ENCODE results near the gene TSPAN18.

The TSPAN18 gene

DNA sequence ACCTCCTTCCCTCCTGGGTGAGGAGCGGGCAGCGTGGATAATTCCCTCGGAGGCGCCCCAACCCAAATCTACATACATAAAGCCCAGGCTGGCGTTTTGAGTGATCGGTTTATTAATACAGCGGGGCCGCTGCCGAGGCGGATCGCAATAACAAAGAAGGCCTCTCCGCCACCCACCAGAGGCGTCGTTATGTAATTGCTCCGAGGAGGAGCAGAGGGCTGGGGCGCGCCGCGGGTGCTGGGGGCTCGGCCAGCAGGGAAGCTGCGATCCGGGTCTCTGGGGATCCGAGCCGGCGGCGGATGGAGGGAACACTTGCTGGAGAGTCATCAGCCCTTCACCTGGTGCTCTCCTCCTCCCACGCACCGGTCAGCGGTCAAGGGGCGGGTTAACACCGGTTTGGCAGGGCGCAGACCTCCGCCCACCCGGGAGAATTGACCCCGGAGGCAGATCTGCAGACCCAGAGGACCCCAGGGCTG is 230.3 kb downstream of the TSPAN18 start:
- no peak for DNase-seq (ENCODE audit: low read depth in 2 of 2)

DNA sequence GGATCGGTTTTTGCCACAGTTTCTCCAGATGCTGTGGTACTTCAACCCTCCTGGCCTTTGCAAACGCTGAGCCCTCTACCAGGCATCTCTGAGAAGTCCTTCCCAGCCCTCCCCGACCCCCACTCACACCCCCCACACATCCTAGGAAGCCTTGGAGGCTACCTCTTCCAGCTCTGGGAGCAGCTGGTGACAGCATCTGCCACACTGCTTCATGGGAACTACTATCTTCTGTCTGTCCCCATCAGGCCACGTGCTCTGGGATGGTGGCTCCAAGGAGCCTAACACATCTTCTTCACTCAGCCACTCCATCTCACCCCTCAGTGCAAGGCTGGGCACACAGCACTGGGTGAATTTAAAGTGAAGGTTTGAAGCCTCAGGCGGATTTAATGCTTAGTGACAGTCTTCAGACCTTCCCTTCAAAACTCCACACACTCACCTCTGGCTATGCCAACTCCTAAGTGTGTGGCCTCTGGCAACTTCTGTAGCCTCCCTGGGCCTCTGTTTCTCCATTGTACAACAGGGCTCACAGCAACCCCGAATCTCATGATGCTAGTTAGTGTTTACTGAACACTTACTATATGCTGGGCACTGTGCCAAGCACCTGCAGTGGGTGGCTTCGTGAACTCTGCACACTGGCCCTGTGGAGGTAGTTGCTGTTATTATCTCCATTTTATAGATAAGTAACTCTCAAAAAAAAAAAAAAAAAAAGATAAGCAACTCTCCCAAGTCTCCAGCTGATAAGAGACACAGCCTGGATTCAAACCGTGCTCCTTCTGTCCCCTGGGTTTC is 231.2 kb downstream of the TSPAN18 start:
- DNase-seq (ENCODE audit: low read depth in 2 of 2): no peak

DNA sequence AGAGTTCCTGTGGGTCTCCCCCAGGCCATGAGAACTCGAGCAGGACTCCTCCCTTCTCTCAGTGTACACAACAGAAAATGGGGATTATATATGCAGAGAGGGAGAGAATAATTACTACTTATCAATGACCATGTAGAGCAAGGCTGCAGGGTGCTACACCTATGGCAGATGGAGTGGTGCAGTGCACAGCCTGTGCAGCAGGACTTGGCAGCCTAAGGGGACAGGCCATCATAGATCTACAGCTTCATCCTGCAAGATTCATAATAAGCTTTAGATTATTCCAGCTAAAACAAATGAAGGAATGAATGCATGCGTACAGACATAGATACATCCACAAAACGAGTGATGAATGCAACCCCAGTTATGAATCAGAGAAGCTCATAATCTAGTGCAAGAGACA is 232.3 kb downstream of the TSPAN18 start:
- DNase-seq (ENCODE audit: low read depth in 2 of 2): no peak

DNA sequence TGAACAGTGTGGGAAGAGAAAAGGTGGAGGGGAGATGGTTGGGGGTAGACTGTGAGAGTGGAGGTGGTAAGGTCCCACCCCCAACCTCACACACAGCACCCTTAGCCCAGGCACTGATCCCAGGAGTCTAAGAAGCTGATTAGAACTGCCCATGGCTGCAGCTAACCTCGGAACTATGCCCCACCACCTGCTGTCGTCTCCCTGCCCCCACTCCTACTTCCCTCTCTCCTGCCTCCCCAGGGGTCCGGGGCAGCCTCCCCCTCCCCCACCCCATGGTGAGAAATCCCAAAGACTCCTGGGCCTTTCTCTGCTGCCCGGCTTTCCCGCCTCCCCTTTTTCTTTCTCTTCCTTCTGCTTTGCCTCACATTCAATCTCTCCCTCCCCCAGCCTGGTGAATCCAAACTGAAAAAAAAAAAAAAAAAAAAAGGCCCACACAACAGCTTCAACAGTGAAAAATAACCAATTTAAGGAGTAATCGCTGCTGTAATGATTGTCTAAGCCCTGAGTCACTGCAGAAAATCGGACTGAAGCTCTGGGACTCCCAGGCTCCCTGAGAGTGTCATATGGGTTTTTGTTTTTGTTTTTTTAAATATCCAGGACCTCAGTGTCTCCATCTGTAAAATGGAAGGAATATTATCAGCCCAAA is 233.6 kb downstream of the TSPAN18 start:
- DNase-seq (ENCODE audit: low read depth in 2 of 2): no peak

DNA sequence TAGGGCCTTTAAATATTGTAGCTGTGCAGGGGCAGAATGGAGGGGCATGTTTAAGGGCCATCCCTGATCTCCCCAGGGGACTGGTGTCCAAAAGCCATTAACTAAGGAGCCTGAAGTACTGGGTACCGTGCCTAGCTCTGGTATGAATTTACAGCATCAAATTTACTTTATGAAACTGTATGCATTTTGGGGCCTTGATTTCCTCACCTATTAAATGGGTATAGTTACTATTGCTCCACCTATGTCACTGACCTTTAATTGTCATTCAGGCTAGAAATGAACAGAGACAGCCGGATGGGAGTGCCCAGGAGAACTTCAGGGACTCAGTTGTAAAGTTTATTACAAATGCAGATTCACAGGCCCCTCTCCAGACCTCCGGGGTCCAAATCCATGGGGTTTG is 235.7 kb downstream of the TSPAN18 start:
- DNase-seq (ENCODE audit: low read depth in 2 of 2): no peak

DNA sequence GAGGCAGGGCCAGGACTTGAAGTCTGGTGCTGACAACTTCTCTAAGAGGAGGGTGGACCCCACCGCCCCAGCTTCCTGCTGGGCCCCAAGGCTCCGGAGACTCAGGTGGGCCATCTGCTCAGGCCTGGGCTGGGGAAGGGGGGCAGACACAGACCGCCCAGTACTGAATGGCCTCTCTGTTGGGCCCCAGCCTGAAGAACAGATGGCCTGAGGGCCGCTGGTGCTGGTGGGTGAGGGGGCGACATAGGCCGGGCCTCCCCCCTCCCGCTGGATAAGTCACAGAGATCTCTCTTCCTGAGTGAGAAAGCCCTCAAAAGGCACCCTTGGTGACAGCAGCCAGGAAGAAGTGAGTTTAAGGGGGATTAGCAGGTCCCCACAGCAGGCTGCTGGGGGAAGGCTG is 236.4 kb downstream of the TSPAN18 start:
- DNase-seq (ENCODE audit: low read depth in 2 of 2): no peak

DNA sequence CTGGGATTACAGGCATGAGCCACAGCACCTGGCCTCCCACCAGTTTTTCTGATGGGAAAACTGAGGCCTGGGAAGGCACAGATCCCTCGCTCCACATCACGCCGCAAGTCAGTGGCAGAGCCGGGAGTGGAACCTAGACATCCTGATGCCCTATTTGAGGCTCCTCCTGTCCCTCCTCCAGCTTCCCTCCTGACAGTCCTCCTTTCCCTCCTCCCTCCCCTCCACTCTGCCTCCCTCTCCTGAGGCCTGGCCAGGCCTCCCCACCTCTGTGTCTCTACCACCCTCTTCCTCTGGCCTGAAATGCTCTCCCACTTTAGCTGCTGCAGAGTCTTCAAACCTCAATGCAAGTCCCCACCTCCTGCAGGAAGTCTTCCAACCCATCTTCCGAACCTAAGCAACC is 237.2 kb downstream of the TSPAN18 start:
- DNase-seq (ENCODE audit: low read depth in 2 of 2): no peak

DNA sequence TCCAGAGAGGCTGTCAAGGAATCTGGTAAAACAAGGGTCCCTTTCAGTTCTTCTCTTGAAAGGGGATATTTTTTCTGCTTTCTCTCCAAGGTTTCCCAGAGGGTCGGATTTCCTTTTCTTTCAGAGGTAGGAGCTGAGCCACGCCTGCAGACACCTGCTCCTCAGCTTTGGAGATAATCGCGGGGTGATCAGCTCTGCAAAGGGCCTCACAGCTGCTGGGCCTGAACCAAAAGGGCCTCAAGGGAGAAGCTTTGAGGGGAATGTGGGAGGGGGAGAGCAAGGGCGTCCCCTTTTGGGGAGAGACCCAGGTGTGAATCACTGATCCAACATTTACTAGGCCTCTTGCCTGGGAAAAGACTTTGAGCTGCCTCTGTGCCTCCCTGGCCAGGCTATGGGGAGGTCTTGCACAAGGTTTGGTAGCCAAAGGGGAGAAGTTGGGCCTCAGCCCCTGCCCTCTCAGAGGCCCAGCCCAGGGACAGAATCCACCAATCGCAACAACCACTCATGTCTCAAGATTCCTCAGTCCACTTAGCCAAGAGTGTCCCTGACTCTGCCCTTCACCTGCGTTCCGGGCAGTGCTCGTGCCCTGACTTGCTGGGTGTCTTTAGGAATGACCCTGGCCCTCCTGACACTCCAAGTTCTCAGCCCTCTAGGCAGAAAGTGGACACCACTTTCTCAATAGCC is 237.9 kb downstream of the TSPAN18 start:
- no peak for DNase-seq (ENCODE audit: low read depth in 2 of 2)

DNA sequence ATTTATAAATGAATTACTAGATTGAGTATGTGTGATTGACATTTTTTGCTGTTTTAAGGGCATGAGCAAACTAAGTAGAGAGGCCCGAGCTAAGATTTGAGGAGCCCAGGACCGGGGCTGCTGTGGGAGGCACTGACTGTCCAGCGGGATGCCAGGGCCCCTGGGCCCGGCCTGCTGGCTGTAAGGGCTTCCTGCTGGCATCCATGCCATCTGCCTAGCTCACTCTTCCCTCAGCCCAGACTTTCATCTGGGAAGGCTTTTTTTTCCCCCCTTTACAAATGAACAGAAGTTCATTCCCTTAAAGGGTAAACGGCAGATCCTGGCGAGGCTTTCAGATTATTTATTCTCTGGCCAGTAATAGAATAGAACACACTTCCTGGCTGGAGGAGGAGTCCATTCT is 239.9 kb downstream of the TSPAN18 start:
- DNase-seq (ENCODE audit: low read depth in 2 of 2): no peak

DNA sequence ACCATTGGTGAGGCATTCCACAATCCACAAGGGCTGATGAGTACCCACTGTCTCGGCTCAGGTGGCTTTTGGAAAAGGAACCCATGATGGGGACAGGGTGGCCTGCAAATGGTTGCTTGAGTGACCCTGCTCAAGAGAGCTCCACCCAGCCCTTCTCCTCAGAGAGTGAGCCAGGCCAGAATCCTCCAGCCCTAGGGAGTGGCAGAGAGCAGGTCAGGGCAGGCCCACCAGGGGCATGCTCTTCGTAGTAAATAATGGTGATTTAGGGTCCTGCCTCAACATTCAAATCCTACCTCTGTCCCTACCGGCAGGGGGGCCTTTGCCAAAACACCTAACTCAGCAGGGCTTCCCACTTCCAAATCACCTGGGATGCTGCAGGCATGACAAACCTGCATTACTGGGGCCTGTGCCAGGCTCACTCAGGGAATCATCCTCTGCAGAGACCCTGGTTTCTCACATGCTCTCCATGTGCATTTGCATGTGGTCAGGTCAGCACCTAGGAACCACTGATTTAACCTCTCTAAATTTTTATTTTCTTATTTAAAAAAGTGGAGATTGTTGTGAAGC is 241.3 kb downstream of the TSPAN18 start:
- DNase-seq (ENCODE audit: low read depth in 2 of 2): no peak

DNA sequence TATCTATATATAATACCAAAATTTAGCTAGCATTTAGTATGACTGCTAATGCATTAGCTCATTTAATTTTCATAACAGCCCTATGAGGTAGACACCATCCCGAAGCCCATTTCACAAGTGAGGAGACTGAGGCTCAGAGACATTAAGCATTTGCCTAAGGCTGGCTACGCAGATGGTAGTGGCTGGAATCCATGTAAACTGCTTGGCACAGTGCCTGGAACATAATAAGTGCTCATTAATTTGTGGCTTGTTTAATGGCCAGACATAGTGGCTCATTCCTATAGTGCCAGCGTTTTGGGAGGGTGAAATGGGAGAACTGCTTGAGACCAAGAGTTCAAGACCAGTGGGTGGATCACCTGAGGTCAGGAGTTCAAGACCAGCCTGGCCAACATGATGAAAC is 241.7 kb downstream of the TSPAN18 start:
- DNase-seq (ENCODE audit: low read depth in 2 of 2): no peak

DNA sequence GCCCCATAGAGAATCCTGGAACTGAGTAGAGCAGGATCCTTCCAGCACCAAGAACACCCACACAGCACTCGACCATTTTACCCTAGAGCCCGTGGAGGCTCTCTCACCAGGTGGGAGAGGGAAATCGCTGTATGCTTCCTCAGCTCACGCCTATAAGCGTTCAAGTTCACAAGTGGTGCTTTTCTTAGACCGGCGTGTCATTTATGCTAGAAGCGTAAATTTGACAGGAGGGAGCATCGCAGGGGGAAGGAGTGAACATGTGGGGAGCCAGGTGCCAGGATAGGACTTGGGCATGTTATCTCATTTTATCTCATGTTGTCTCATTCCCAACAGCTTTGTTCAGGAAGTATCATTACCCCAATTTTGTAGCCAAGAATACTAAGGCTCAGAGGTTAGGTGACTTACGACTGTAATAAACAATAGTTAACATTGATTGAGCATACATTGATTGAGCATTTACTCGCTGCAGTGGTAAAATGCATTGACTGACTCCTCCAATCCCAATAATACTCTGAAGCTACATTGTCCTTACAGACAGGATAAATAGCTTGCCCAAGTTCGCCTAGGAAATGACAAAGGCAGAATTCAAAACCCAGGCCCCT is 243.0 kb downstream of the TSPAN18 start:
- no peak for DNase-seq (ENCODE audit: low read depth in 2 of 2)

DNA sequence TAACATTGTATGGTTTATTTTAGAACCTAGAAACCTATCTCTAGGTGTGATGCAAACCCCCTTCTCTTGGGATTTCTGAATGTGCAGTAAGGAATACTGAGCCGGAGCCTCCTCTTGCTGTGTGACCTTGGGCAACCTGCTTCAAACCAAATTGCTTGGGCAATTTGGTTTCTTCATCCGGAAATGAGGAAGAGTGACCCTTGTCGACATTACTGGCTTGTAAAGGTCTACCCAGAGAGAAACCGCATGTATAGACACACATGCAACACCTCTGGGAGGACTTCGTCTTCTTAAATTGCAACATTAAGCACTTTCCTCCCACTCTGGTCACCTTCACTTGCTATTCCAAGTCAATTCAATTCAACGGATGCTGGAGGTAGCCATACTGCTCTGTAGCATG is 243.5 kb downstream of the TSPAN18 start:
- DNase-seq (ENCODE audit: low read depth in 2 of 2): no peak

DNA sequence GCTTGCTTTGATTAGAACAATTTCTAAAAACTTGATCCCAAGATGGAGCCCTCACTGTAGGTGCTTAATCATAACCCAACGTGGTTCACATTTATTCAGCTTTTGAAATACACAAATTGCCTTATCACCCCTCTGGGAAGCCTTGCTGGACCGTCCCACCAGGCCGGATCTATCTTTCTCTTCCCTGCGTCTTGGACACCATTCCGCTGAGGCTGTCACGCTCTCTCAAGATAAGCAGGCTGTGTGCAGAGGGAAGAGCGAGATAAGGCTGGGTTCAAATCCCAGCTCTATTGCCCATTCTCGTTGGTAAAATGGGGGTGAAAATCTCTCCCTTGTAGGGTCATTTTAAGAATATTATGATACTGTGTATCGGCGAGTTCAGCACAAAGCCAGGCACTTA is 244.4 kb downstream of the TSPAN18 start:
- no peak for DNase-seq (ENCODE audit: low read depth in 2 of 2)

DNA sequence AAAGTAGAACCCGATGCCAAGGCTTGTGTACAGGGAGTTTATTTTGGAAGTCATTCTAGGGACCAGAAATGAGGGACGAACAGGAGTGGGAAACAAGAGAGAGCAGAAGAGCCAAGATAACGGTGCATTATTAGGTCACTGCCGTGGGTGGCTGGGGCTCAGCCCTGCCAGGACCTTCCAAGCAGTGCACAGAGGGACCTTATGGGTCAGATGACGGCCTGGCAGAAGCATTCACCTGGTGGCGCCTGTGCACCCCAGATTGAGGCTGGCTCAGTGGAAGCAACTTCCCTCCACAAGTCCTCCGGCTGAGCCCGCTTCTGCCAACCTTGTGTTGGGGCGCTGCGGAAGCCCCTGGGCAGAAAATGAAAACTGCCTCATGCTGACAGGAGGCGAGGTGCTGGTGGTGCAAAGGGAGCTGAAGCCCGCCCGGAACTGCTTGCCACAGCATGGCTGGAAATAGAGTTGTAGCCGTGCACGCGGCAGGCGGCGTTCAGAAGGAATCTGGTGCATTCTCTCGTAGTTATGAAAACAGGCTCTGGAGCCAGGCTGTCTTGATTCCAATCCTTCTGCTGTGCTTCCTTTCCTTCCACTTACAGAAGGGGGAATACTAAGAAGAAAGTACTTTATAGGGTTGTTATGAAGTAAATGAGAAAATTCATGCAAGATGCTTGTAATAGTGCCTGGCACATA is 246.1 kb downstream of the TSPAN18 start:
- DNase-seq (ENCODE audit: low read depth in 2 of 2): no peak

DNA sequence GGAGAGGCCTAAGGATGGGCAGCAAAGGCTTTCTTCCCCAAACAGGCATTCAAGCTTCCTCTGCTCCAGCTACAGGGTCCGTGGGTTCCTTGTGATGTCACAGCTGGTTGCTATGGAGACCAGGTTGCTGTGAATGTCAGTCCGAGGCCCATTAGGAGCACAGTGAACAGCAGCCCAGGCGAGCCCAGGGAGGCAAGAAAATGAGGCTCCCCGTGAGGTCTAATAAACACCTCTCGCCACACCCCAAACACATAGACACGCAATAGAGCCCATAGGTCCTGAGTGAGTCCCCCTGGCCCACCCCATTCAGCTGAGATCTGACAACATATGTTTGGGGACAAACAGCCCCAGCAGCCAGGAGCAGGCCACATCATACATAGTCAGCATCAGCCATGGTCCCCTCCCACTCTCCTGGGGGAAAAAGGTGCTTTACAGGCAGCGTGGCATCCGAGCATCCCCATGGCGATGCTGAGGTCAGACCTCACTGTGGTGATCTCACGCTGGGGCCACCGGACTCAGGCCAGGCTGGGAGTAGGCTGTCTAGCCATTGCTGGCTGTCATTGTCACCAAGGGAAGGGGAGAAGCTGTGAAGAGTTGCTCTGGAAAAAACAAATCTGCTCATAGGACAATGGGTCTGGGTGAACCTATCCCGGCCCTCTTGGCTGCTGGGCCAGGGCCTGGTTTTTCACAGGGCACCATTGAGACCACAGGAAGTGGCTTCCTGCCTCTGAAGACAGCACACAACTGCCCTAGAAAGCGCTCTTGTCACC is 247.1 kb downstream of the TSPAN18 start:
- no peak for DNase-seq (ENCODE audit: low read depth in 2 of 2)

DNA sequence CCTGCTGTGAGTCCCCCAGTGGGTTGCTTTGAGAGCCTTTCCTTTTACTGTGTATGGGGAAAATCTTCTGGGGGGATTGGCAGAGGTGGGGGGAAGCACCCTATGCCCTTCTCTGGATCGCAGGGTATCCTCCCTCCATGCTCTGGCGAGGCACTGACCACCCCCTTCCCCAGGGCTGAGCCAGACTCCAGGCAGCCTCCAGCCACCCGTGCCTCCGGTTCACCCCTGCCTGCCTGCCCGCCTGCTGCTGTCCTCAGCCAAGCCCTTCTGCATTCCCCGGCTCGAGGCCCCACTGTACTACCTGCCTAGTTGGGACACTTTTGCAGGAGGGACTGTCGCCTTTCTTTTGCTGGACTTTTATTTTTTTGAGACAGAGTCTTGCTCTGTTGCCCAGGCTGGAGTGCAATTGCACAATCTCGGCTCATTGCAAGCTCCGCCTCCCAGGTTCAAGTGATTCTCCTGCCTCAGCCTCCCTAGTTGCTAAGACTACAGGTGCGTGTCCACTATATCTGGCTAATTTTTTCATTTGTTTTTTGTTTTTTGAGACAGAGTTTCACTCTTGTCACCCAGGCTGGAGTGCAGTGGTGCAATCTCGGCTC is 247.7 kb downstream of the TSPAN18 start:
- no peak for DNase-seq (ENCODE audit: low read depth in 2 of 2)

DNA sequence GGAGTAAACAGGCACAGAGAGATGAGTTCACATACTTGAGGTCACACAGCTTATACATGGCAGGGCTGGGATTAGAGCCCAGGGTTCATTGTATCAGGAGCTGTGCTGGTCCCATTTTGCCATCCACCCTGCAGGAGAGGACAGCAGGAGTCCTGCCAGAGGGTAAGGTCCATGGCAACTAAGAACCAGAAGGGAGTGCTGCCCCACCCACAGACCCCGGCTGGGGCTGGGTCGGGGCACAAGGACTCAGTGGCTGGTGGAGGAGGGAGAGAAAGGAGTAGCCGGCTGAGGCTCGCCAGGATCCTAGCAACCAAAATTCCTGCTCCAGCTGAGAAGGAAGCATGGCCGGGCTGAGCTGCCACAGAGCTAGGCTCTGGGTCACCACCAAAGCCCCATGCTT is 249.8 kb downstream of the TSPAN18 start:
- no peak for DNase-seq (ENCODE audit: low read depth in 2 of 2)

DNA sequence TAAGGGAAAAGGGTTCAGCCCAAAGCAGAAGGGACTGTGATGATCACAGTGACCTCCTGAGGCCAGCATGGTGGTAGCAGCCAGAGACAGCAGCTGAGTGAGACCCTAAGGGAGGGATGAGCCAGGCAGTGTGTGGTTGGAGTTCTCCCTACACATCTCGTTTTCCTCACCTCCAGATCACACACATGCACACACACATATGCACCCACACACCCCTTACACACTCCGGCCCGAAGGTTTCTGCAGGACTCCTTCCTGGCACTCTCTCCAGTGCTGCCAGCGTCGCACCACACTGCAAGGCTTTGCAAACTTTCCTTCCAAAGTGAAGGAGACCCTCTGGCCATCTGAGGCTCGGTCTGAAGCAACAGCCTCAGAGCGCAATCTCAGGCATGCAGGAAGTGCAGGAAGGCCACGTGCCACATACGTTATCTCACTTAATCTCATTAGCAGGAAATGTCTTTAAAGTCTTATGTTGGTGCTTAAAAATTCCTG is 250.8 kb downstream of the TSPAN18 start:
- DNase-seq (ENCODE audit: low read depth in 2 of 2): no peak

DNA sequence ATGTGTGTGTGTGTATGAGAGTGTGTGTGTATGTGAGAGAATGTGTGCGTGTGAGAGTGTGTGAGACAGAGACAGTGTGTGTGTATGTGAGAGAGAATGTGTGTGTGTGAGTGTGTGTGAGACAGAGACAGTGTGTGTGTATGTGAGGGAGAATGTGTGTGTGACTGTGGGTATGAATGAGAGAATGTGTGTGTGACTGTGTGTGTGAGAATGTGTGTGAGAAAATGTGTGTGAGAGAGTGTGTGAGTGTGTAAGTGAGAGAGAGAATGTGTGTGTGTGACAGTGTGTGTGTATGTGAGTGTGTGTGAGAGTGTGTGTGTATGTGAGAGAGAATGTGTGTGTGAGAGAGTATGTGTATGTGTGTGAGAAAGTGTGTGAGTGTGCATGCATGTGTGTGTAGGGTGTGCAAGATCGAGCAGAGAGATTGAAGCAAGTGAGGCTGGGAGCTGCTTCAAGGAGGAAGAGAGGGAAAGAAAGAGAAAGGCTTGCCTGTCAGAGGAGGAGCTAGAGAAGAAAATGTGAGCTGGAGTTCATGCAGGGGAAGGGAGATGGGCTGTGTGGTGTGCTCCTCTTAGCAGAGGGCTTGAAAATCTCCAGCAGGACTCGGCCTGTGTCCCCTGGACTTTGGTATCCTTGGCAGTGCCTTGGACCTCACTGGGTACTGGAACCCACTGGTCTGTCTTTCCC is 251.7 kb downstream of the TSPAN18 start:
- DNase-seq (ENCODE audit: low read depth in 2 of 2): no peak
